ENCODE results near the gene PSAP.

Gene PSAP

DNA sequence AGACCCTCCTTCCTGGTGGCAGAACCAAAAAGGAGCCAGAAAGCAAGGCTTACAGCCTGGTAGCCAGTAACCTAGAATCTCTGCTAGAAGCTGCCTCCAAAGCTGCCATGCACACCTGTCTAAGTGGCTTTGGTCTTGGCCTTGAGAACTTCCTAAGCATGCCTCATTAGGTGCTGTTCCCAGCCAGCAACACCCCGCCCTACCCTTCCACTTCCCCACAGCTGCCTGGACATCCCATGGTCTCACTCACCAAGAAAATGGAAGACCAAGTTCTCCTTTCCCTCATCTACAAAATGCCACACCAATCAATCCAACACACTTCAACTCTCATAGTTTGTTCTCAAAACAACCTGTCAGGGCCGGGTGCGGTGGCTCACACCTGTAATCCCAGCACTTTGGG lies 4.2 kb downstream of the PSAP start:
- TF ChIP-seq, protein P1, sequence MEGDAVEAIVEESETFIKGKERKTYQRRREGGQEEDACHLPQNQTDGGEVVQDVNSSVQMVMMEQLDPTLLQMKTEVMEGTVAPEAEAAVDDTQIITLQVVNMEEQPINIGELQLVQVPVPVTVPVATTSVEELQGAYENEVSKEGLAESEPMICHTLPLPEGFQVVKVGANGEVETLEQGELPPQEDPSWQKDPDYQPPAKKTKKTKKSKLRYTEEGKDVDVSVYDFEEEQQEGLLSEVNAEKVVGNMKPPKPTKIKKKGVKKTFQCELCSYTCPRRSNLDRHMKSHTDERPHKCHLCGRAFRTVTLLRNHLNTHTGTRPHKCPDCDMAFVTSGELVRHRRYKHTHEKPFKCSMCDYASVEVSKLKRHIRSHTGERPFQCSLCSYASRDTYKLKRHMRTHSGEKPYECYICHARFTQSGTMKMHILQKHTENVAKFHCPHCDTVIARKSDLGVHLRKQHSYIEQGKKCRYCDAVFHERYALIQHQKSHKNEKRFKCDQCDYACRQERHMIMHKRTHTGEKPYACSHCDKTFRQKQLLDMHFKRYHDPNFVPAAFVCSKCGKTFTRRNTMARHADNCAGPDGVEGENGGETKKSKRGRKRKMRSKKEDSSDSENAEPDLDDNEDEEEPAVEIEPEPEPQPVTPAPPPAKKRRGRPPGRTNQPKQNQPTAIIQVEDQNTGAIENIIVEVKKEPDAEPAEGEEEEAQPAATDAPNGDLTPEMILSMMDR (IDR thresholded peaks at IDR 0.05; ENCODE audit: insufficient read depth, missing control alignments), result no peak
- FAIRE-seq (no peak), DNase-seq (ENCODE audit: insufficient read length, low spot score) (no peak)

GRCh38 chr10:71845410-71846405 lies 5.3 kb downstream of the PSAP start:
- TF ChIP-seq, protein P1 (IDR thresholded peaks at IDR 0.05; ENCODE audit: insufficient read depth, missing control alignments), result no peak
- no peak for FAIRE-seq
- no peak for DNase-seq (ENCODE audit: insufficient read length, low spot score)

DNA sequence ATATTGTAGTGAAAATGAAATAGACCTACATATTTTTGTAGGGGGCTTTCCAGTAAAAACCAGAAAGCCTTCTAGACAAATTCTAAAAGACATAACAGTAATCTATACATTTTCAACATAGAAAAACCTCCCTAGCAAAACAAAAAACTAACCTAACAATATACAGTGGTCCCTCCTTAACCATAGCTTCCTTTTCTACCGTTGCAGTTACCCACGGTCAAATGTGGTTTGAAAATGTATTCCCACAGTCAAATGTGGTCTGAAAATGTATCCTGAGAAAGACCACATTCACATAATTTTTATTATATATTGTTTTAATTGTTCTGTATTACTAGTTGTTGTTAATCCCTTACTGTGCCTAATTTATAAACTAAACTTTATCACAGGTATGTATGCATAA lies 6.4 kb downstream of the PSAP start:
- TF ChIP-seq, protein P1 (IDR thresholded peaks at IDR 0.05; ENCODE audit: insufficient read depth, missing control alignments), result no peak
- DNase-seq (ENCODE audit: insufficient read length, low spot score) (no peak), FAIRE-seq (no peak)

GRCh38 chr10:71844084-71844483 lies 7.0 kb downstream of the PSAP start:
- DNase-seq (ENCODE audit: insufficient read length, low spot score) (no peak), FAIRE-seq (no peak)
- TF ChIP-seq, protein P1 (IDR thresholded peaks at IDR 0.05; ENCODE audit: insufficient read depth, missing control alignments), result no peak

DNA sequence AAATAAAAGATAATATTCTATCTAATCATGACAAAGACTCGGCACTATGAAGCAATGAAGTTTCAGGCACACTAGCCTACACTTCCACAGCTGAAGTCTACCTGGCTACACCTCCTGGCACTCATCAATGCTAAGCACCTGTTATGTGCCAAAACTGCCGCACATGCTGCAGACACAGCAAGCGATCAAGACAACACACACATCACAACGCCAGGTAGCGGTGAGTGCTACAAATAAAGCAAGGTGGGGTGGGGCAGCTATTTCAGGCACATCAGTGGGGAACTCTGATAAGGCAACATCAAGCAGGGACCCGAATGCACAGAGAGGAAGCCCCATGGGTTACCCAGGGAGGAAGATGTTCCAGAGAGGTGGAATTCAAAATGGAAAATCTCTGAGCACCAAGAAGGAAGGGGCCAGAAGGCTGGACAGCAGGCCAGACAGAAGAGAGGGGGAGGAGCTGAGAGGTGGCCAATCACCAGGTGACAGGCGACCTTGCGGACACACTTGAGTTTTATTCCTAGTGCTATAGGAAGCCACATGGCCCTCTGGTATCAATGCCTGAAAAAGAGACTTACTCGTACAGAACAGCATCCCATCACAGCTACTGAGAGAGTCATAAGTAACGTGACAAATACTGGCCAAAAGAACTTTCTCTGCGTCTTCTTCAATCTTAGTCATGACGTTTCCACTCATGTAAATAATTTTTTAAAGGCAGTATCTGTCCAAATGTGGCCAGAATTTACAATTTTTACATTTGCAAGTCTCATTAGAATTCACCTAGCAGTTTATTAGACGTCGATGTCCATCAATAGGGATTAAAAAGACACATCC lies 8.0 kb downstream of the PSAP start:
- DNase-seq (ENCODE audit: insufficient read length, low spot score) (no peak), FAIRE-seq (no peak)
- TF ChIP-seq, protein P1 (IDR thresholded peaks at IDR 0.05; ENCODE audit: insufficient read depth, missing control alignments), result no peak

DNA sequence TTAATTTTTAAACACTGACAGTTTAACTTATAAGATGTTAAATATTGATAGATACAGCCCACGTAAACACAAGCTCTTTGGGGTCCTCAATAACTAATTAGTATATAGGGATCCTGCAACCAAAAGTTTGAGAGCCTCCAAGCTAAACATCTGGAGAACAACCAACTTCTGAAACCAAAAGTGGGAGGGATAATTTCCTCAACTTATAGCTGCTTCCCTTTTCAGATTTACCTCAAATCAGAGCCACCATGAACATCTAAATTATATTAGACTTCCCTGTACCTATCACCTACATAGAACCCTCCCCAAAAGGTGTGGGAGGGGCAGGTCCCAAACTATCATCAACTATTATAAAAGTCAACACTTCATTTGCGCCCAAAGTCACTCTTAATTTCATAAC lies 8.6 kb downstream of the PSAP start:
- no peak for FAIRE-seq
- no peak for DNase-seq (ENCODE audit: insufficient read length, low spot score)
- TF ChIP-seq, protein P1 (IDR thresholded peaks at IDR 0.05; ENCODE audit: insufficient read depth, missing control alignments), result no peak
